T47D (cell line): ENCODE results near the gene HMSD.
"Not testable (repeated sequence)": the region's sequence is repeated elsewhere in the genome, so short reads cannot be mapped to it uniquely, and the experiment has no call there.

ENCODE experiments used
- DNase-seq, 2 experiments: peaks; one replicate each; pipeline versions ENCODE4 v3.0.0 to v3.0.0-alpha.2; 2011 to 2012; ENCODE audit warnings: low read depth in 1 of 2, low spot score in 1 of 2
- JUND ChIP-seq: IDR thresholded peaks from 2 replicates; pipeline ENCODE4 v1.6.1; 2012; ENCODE audit warnings: low read depth
- in situ Hi-C: cut with HindIII; loops from 2 replicates; pipeline ENCODE4 v1.10.0; 2016; ENCODE audit warnings: low sequenced_read_pairs, low pct_unique_long_range_greater_than_20kb

The HMSD gene

GRCh38 chr18:63930773-63931354 lies 18.2 kb upstream of the HMSD start:
- no peak for DNase-seq
- in situ Hi-C loops, result no loop called here

DNA sequence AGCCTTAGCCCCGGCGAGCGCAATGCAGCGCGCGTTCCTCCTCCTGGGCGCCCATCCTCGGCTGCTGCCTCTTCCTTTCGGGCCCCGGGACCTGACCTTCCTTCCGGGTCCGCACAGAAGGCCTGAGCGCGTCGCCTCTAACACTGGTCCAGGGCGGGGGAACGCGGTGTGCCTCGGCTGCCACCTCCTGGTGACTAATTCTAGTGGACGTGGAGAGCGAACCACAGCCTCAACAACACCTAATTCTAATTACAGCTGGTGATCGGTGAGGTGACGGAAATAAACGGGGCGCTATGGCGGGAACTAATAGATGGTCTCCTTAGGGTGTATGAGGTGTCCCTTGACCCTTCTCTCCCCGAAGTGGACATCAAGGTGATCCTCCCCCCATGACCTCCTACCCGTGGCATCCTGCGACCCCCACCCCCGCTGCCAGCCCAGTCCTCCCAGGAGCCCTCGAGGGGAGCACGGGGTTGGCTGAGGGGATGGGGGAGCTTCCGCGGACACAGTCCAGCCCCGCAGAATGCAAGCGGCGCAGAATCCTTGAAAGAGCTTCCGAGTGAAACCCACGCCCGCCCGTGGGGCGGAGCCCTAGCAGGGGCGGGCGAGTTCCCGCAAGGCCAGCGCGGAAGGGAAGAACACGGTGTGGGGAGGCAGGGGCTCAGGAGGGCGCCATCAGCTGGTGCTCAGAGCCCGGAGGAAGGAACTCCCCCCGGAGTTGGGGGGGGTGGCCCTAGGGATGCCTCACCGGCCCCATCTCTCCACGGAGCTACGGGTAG lies 12.8 kb upstream of the HMSD start:
- TF ChIP-seq JUND, result no peak
- in situ Hi-C loops, result no loop called here
- DNase-seq, result peak; percentile 47 to 79

More at GRCh38 chr18:63930773-63931354, 18.2 kb upstream of the HMSD start:
- TF ChIP-seq JUND, result no peak

DNA sequence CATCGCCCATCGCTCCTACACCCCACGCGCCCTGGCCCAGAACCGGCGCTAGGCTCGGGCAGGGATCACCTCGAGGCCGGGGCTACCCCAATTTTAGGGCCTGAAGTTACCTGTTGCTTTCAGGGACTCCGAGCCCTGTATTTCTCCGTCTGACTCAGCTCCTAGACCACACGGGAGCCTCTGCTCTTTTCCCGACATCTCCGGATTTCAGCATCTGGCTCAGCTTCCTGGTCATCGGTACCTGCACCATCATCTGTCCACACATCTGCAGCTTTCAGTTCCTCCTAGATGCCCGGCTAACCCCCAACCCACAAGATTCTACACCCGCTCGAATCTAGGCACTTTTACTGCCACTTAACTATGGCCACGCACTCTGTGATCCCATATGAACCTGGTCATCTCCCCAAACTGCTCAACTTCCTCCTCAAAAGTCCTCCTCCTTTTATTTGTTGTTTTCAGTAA lies 12.1 kb upstream of the HMSD start:
- in situ Hi-C loops, result no loop called here
- no peak for TF ChIP-seq JUND
- DNase-seq, result no peak

GRCh38 chr18:63940008-63940407 lies 9.1 kb upstream of the HMSD start:
- TF ChIP-seq JUND, result no peak
- DNase-seq, result no peak
- in situ Hi-C loops, result no loop called here

DNA sequence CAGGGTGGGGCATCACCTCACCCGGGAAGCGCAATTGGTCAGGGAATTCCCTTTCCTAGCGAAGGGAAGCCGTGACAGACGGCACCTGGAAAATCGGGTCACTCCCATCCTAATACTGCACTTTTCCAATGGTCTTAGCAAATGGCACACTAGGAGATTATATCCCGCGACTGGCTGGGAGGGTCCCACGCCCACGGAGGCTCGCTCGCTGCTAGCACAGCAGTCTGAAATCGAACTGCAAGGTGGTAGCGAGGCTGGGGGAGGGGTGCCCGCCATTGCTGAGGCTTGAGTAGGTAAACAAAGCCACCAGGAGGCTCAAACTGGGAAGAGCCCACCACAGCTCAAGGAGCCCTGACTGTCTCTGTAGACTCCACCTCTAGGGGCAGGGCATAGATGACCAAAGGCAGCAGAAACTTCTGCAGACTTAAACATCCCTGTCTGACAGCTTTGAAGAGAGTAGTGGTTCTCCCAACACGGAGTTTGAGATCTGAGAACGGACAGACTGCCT lies 8.5 kb upstream of the HMSD start:
- in situ Hi-C loops, DNase-seq: not testable (repeated sequence)

DNA sequence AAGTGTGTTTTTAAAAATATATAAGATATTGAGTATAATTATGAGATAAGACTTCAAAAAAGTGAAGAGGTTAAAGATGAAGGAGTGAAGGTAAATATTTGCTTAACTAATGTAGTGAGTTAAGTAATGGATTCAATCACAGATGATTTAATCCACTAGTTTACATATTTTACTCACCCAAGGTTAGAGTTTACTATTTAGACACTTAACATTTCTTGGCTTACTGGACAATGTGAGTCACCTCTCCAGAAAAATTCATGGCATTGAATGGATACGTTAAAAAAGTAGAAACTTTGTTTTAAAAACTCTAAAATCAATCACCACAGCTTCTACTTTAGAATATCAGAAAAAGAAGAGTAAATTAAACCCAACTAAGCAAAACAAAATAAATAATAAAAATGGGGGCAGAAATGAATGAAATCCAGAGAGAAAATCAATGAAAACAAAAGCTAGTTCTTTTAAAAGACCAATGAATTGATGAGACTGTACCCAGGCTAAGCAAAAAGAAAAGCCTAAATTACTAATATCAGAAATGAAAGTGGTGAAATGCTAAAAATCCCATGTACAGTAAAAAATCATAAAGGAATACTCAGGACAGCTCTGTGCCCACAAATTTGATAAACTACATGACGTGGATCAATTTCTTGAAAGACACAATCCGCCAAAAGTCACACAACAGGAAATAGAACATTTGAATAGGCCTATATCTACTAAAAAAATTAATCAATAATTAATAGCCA lies 1.9 kb upstream of the HMSD start:
- DNase-seq, result no peak
- in situ Hi-C loops, result no loop called here
- TF ChIP-seq JUND, result no peak

- in situ Hi-C loops, result no loop called here
- no peak for TF ChIP-seq JUND
- DNase-seq, result no peak
Observed at GRCh38 chr18:63951302-63951705, 2.2 kb downstream of the HMSD start.

GRCh38 chr18:63953811-63954210 lies 4.7 kb downstream of the HMSD start:
- in situ Hi-C loops, result no loop called here
- DNase-seq, result no peak
- no peak for TF ChIP-seq JUND

GRCh38 chr18:63956755-63957154 lies 7.7 kb downstream of the HMSD start:
- DNase-seq, result no peak
- in situ Hi-C loops, result no loop called here
- no peak for TF ChIP-seq JUND

DNA sequence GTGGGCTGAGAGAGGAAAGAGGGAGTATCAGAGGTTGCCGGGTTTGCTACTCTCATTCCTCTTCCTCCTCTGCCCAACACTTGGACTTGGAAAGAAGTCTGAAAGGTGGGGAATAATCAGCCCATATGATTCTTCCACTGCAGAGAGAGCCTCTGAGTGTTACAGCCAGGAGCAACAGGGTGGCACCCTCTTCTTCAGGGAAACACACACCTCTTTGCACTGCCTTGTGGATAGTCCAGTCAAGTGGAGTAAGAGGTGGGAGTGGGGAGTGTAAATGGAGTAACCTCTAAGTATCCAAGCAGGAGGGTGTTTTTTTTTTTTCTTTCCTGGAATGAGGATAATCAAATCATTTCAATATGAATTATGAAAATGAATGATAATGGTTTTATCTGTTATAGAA lies 11.8 kb downstream of the HMSD start:
- in situ Hi-C loops, result no loop called here

DNA sequence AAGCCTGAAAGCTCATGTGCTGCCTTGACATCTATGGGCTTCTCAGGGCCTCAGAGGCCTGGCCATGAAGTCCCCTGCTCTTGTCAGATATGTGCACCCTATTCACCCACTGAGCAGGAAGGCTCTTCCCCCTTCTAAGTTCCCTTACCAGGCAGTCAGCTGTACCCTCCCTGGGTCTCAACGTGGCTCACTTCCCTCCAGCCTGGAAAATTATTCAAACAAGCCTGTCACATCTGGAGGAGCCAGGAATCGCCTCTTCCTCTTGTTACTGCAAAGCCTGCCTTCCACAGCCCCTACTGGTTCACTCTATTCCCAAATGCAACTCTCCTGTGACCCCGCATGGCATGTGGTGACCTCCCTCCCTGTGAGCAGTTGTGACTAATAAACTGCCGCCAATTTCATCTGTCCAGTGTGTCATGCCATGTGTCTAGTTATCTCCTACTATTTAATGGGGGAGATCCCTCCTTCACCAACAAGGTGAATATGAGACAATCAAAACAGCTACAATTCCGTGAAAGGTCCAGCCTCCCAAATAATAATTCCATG lies 12.4 kb downstream of the HMSD start:
- in situ Hi-C loops, result no loop called here
- no peak for DNase-seq

More for the DNA sequence above, 11.8 kb downstream of the HMSD start:
- TF ChIP-seq JUND, result no peak
- no peak for DNase-seq

DNA sequence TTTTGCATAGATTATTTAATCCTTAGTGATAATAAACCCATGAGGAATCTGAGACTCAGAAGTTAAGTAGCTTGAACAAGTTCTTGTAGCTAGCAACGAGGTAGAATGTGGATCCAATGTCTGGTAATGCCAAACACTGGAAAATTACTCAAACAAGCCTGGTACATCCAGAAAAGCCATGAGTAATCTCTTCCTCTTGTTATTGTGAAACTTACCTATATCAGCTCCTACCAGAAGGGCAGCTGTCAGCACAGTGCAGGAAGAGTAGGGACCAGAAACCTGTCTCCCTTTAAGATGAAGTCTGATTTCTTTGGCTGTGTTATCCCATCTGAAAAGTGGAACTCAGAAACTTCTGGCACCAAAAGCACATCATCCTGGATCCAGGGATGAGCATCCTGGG lies 13.0 kb downstream of the HMSD start:
- no peak for TF ChIP-seq JUND
- no peak for DNase-seq
- in situ Hi-C loops, result no loop called here

More for the DNA sequence above, 12.4 kb downstream of the HMSD start:
- TF ChIP-seq JUND, result no peak
